Left ventricle myocardium inferior (tissue), 1 donor: ENCODE measurements around the gene MCFD2. TPM values are rescaled to one million over a fixed set of nuclear protein-coding genes. Genes with fewer than 3 reads are reported as not detected.

Source experiments
- DNase-seq: peaks from one replicate; pipeline ENCODE4 v3.0.0-alpha.2; 2020
- H3K27ac ChIP-seq: fragments of 200-600 bp; replicated peaks from 2 replicates; pipeline ENCODE4 v1.8.0; 2021
- H3K27me3 ChIP-seq: fragments of 200-600 bp; 2 replicates; pipeline ENCODE4 v1.8.0; 2021; ENCODE audit warnings: low read depth
- H3K36me3 ChIP-seq: fragments of 200-600 bp; 2 replicates; pipeline ENCODE4 v1.8.0; 2021
- H3K4me1 ChIP-seq: fragments of 200-600 bp; 2 replicates; pipeline ENCODE4 v1.8.0; 2021
- H3K4me3 ChIP-seq: fragments of 200-600 bp; 2 replicates; pipeline ENCODE4 v1.8.0; 2021; ENCODE audit warnings: mild to moderate bottlenecking, moderate library complexity
- H3K9me3 ChIP-seq: fragments of 200-600 bp; replicated peaks from 2 replicates; pipeline ENCODE4 v1.8.0; 2021
- intact Hi-C: fragments of 100-400 bp; cut with micrococcal nuclease; formaldehyde crosslinking; loops from one replicate; pipeline ENCODE4 v1.11.0; 2022
- total RNA-seq: library from RNA; stranded (reverse); fragmentation: NEBNext Ultra II Directional; extraction: Animal tissue kit (Norgen Biotek cat#: 25700); gene quantifications from one replicate; pipeline ENCODE4 v1.2.1, GENCODE V29; 2021
- TF ChIP-seq, protein P1 (sequence below): fragments of 200-600 bp; IDR thresholded peaks from 2 replicates; pipeline ENCODE4 v1.8.0; 2021; ENCODE audit warnings: antibody characterized with exemption, mild to moderate bottlenecking, borderline replicate concordance
- donor health status: DM: no; HTN: yes; CAD: no; lungs with severe emphysema.

MCFD2 gene
- total RNA-seq, 1 donor from 2014 or later = 61.2 TPM

DNA sequence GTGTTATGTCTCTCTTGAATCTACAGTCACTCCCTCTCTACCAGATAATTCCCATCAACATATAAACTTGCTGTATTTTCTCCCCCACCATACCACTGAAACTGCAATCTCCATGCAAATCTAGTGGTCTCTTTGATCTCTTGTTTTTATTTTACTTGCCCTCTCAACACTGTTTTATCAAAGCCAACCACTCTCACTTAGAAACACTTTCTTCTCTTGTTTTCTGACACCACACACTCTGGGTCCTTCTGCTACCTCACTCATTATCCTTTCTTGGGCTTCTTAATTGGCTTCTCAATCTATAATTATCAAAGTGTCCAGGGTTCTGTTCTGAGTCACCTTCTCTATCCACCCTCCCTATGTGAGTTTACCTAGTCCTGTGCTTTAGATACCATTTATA is 2.0 kb upstream of the MCFD2 start:
- Histone ChIP-seq H3K27ac (no peak overlapping the region), H3K4me3 (no peak overlapping the region), H3K9me3 (no peaks in the 10 kb centered on the region), H3K27me3 (no peaks in the 10 kb centered on the region), H3K4me1 (peaks cover 61% of the 10 kb centered on the region), H3K36me3 (no peaks in the 10 kb centered on the region)
- no peak for DNase-seq
- TF ChIP-seq, protein P1, sequence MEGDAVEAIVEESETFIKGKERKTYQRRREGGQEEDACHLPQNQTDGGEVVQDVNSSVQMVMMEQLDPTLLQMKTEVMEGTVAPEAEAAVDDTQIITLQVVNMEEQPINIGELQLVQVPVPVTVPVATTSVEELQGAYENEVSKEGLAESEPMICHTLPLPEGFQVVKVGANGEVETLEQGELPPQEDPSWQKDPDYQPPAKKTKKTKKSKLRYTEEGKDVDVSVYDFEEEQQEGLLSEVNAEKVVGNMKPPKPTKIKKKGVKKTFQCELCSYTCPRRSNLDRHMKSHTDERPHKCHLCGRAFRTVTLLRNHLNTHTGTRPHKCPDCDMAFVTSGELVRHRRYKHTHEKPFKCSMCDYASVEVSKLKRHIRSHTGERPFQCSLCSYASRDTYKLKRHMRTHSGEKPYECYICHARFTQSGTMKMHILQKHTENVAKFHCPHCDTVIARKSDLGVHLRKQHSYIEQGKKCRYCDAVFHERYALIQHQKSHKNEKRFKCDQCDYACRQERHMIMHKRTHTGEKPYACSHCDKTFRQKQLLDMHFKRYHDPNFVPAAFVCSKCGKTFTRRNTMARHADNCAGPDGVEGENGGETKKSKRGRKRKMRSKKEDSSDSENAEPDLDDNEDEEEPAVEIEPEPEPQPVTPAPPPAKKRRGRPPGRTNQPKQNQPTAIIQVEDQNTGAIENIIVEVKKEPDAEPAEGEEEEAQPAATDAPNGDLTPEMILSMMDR = no peak
- intact Hi-C loops = no loop called here

- Histone ChIP-seq H3K4me1 (peaks cover 66% of the 10 kb centered on the region), H3K4me3 (peak overlapping the region; percentile 91), H3K27me3 (no peaks in the 10 kb centered on the region), H3K9me3 (no peaks in the 10 kb centered on the region), H3K27ac (peak overlapping the region; percentile 95), H3K36me3 (peaks cover 12% of the 10 kb centered on the region)
- TF ChIP-seq, protein P1 = no peak
- peak; percentile 92 for DNase-seq
- intact Hi-C loops = no loop called here
These were observed 415 bp upstream of the MCFD2 start for GRCh38 chr2:46915811-46916630.

GRCh38 chr2:46914578-46915230 is 902 bp downstream of the MCFD2 start:
- peak overlapping the region; percentile 91 for H3K4me3 ChIP-seq
- DNase-seq = no peak
- TF ChIP-seq, protein P1 = no peak
- intact Hi-C loops = no loop called here
- H3K9me3 ChIP-seq = no peaks in the 10 kb centered on the region
- peaks cover 23% of the 10 kb centered on the region for H3K36me3 ChIP-seq
- peaks cover 72% of the 10 kb centered on the region for H3K4me1 ChIP-seq
- peak overlapping the region; percentile 95 for H3K27ac ChIP-seq
- H3K27me3 ChIP-seq = no peaks in the 10 kb centered on the region

GRCh38 chr2:46913471-46914381 is 1.9 kb downstream of the MCFD2 start:
- Histone ChIP-seq H3K27me3 (no peaks in the 10 kb centered on the region), H3K4me3 (peak overlapping the region; percentile 91), H3K36me3 (peaks cover 32% of the 10 kb centered on the region), H3K4me1 (peaks cover 75% of the 10 kb centered on the region), H3K27ac (peak overlapping the region; percentile 95), H3K9me3 (no peaks in the 10 kb centered on the region)
- DNase-seq = no peak
- intact Hi-C loops = no loop called here
- TF ChIP-seq, protein P1 = no peak

DNA sequence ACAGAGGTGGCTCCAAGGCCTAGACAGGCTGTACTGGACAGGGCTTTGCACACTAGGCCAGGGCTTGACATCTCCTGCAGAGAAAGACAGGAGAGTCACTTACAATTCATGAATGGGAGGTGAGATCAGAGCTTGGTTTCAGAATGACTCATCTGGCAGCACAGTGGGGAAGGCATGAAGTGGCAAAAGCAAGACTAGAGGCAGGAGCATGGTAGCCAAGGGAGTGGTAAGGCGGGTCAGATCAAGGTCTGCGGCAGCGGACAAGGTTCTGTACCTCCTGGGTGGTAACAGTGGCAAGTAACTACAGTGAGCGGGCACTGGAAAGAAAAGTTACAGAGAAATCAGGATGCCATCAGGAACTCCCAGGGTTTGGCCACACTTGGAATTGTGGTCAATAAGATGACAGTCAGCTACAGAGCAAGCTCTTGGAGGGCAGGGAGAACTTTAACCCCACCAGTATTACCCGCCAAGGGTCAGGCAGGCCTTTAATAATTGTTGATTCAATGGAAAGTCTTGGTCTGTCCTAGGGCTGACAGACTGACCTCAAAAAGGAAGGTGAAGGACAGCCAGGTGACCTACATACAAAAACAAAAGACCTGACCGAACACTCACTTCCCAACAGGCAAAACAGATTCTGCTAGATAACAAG is 5.7 kb downstream of the MCFD2 start:
- H3K36me3 ChIP-seq = peaks cover 71% of the 10 kb centered on the region
- H3K27ac ChIP-seq = peak overlapping the region; percentile 49
- no peaks in the 10 kb centered on the region for H3K27me3 ChIP-seq
- H3K9me3 ChIP-seq = no peaks in the 10 kb centered on the region
- H3K4me1 ChIP-seq = peaks cover 42% of the 10 kb centered on the region
- no peak overlapping the region for H3K4me3 ChIP-seq
- intact Hi-C loops = no loop called here
- TF ChIP-seq, protein P1 = no peak
- DNase-seq = no peak
